SU-DHL-6 (cell line): Measurements from ENCODE around the gene ITSN1.

Source experiments
- H2AFZ ChIP-seq: fragments of 200-600 bp; sonication (generic); 2 replicates; pipeline ENCODE4 v1.6.1; 2014; ENCODE audit warnings: low read depth, mild to moderate bottlenecking, moderate library complexity, mixed read lengths, antibody characterized with exemption, low read length; ENCODE audit not compliant: severe bottlenecking
- H3F3A ChIP-seq: fragments of 200-600 bp; shearing (Covaris generic); 2 replicates; pipeline ENCODE4 v1.6.0; 2016; ENCODE audit warnings: antibody characterized with exemption, mild to moderate bottlenecking; ENCODE audit not compliant: insufficient read depth
- H3K27ac ChIP-seq: fragments of 200-600 bp; sonication (generic); 2 replicates; pipeline ENCODE4 v1.5.1; 2016; ENCODE audit warnings: low read depth, mild to moderate bottlenecking, low read length, moderate library complexity, mixed read lengths
- H3K27me3 ChIP-seq: fragments of 200-600 bp; sonication (generic), shearing (Covaris generic); 2 replicates; pipeline ENCODE4 v1.6.0; 2014; ENCODE audit warnings: mild to moderate bottlenecking, low read length
- H3K36me3 ChIP-seq: fragments of 200-600 bp; sonication (generic); 2 replicates; pipeline ENCODE4 v1.6.1; 2014; ENCODE audit warnings: mild to moderate bottlenecking, low read length, mixed read lengths
- H3K4me2 ChIP-seq: fragments of 300-600, 200-600 bp; shearing (Covaris generic), sonication (generic); 2 replicates; pipeline ENCODE4 v1.6.0; 2014; ENCODE audit warnings: low read length, low read depth, mild to moderate bottlenecking; ENCODE audit not compliant: poor library complexity, severe bottlenecking
- H3K4me3 ChIP-seq: fragments of 200-600 bp; sonication (generic); 2 replicates; pipeline ENCODE4 v1.5.1; 2014; ENCODE audit warnings: antibody characterized with exemption, low read length, mild to moderate bottlenecking, mixed read lengths; ENCODE audit not compliant: insufficient read depth, poor library complexity, severe bottlenecking
- H3K79me2 ChIP-seq: fragments of 200-600 bp; sonication (generic); 2 replicates; pipeline ENCODE4 v1.6.1; 2014; ENCODE audit warnings: mild to moderate bottlenecking, low read length, moderate library complexity; ENCODE audit not compliant: insufficient read depth
- H3K9ac ChIP-seq: fragments of 200-600 bp; sonication (generic); 2 replicates; pipeline ENCODE4 v1.7.0; 2014; ENCODE audit warnings: mild to moderate bottlenecking, low read length
- H3K9me2 ChIP-seq: fragments of 200-600 bp; sonication (generic); replicated peaks from 2 replicates; pipeline ENCODE4 v1.6.1; 2014; ENCODE audit warnings: low read length; ENCODE audit not compliant: insufficient read depth
- H3K9me3 ChIP-seq: fragments of 200-600 bp; sonication (generic); 2 replicates; pipeline ENCODE4 v1.6.1; 2014; ENCODE audit warnings: low read length, mixed read lengths; ENCODE audit not compliant: insufficient read depth
- H4K20me1 ChIP-seq: fragments of 200-600 bp; sonication (generic); 2 replicates; pipeline ENCODE4 v1.6.1; 2014; ENCODE audit warnings: low read depth, mild to moderate bottlenecking, antibody characterized with exemption, low read length, moderate library complexity, mixed read lengths
- CTCF ChIP-seq: fragments of 200-600 bp; sonication (generic); IDR thresholded peaks from one replicate; pipeline ENCODE4 v1.5.1; 2017; ENCODE audit warnings: antibody characterized with exemption, mild to moderate bottlenecking, low read length, moderate library complexity; ENCODE audit not compliant: insufficient read depth, poor library complexity, severe bottlenecking
- EZH2phosphoT487 ChIP-seq: fragments of 200-600 bp; sonication (generic), shearing (Covaris generic); conservative IDR thresholded peaks from 2 replicates; pipeline ENCODE4 v1.6.1; 2018; ENCODE audit warnings: mild to moderate bottlenecking, antibody characterized with exemption, low read length, moderate library complexity, mixed read lengths

The ITSN1 gene

GRCh38 chr21:33688353-33688752 lies 46.1 kb downstream of the ITSN1 start:
- H3K79me2 ChIP-seq = no peaks in the 10 kb centered on the region
- no peaks in the 10 kb centered on the region for H3K27me3 ChIP-seq

GRCh38 chr21:33690874-33691273 lies 48.6 kb downstream of the ITSN1 start:
- no peaks in the 10 kb centered on the region; the same call in 1 of the 2 replicates for H4K20me1 ChIP-seq
- H3K9me2 ChIP-seq = no peaks in the 10 kb centered on the region
- H3K79me2 ChIP-seq = no peaks in the 10 kb centered on the region
- H3K27me3 ChIP-seq = no peaks in the 10 kb centered on the region
- no peak overlapping the region for H3K4me3 ChIP-seq
- TF ChIP-seq CTCF = no peak
- no peak overlapping the region for H3K9ac ChIP-seq
- H3K27ac ChIP-seq = no peak overlapping the region
- H3K4me2 ChIP-seq = no peak overlapping the region
- no peaks in the 10 kb centered on the region for H3F3A ChIP-seq
- no peak overlapping the region for H2AFZ ChIP-seq
- H3K36me3 ChIP-seq = no peaks in the 10 kb centered on the region
- no peaks in the 10 kb centered on the region for H3K9me3 ChIP-seq

More at GRCh38 chr21:33688353-33688752, 46.1 kb downstream of the ITSN1 start:
- Histone ChIP-seq H3K36me3 (no peaks in the 10 kb centered on the region), H3K4me3 (no peak overlapping the region), H3K9me3 (no peaks in the 10 kb centered on the region), H3K9me2 (no peaks in the 10 kb centered on the region), H2AFZ (no peak overlapping the region), H4K20me1 (no peaks in the 10 kb centered on the region; the same call in 1 of the 2 replicates), H3K27ac (no peak overlapping the region), H3K4me2 (no peak overlapping the region), H3F3A (no peaks in the 10 kb centered on the region), H3K9ac (no peak overlapping the region)
- no peak for TF ChIP-seq EZH2phosphoT487
- no peak for TF ChIP-seq CTCF

- no peak overlapping the region for H3K4me3 ChIP-seq
- H3K9ac ChIP-seq = no peak overlapping the region
- no peaks in the 10 kb centered on the region for H3K36me3 ChIP-seq
- no peaks in the 10 kb centered on the region; the same call in 1 of the 2 replicates for H4K20me1 ChIP-seq
- no peak overlapping the region for H2AFZ ChIP-seq
- no peak overlapping the region for H3K27ac ChIP-seq
- H3K27me3 ChIP-seq = no peaks in the 10 kb centered on the region
- no peaks in the 10 kb centered on the region for H3K9me2 ChIP-seq
- no peaks in the 10 kb centered on the region for H3F3A ChIP-seq
- no peaks in the 10 kb centered on the region for H3K9me3 ChIP-seq
- no peak overlapping the region for H3K4me2 ChIP-seq
- no peaks in the 10 kb centered on the region for H3K79me2 ChIP-seq
- no peak for TF ChIP-seq EZH2phosphoT487
- TF ChIP-seq CTCF = no peak
Observed at GRCh38 chr21:33691945-33692603, 49.8 kb downstream of the ITSN1 start.
